Tibial nerve (tissue), 4 donors: ENCODE data around the gene SLC38A10.

Experiments
- CTCF ChIP-seq, 5 experiments: fragments of 200-600 bp in 3 of 5; fragments of 450-650 bp in 2 of 5; sonication (generic) in 3 of 5; IDR thresholded peaks; one replicate each; pipeline ENCODE4 v1.5.1; 2016 to 2019; ENCODE audit warnings: antibody characterized with exemption in 5 of 5, mild to moderate bottlenecking in 3 of 5, moderate library complexity in 2 of 5
- EP300 ChIP-seq, 2 donors: sonication (generic); formaldehyde crosslinking; IDR thresholded peaks; one replicate each; pipeline ENCODE4 v1.6.1; 2017; ENCODE audit warnings: antibody characterized with exemption in 2 of 2, mild to moderate bottlenecking in 1 of 2

GRCh38 chr17:81292450-81292849 is 2.7 kb downstream of the SLC38A10 start:
- TF ChIP-seq EP300 (IDR thresholded peaks at IDR 0.05) (no peak), CTCF (IDR thresholded peaks at IDR 0.05) (no peak)
